Measurements from ENCODE around the gene TXNDC17. TPM values are rescaled to one million over a fixed set of nuclear protein-coding genes. Genes with fewer than 3 reads are reported as not detected.

Gene TXNDC17
- total and polyA plus RNA-seq, 2 of the 13 experiments (the other 11 are each of a cell fraction or from before 2014, with no cell fraction given), result 188 to 266 TPM

DNA sequence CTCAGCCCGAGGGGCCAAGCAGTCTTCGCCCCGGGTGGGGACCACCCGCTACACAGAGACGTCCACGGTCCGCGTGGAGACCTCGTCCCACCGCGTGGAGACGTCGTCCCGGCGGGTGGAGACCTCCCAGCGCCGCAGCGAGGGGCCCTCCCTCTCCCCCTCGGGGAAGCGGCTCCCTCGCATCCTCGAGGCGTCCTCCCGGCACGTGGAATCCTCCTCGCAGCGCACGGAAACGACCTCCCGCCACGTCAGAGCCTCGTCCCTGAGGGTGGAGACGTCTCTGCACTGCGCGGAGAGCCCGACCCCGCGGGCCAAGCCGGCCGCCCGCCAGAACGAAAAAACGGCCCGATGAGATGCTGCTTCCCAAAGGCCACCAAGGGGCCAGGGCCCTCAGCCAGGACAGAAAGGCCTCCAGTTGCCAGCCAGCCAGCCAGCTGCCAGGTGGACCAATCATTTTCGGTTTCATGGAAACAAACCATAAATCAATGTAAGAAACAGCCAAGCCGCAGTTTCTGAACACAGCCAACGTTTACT, 11.1 kb downstream of the TXNDC17 start (continued):
- TF ChIP-seq, protein P1, sequence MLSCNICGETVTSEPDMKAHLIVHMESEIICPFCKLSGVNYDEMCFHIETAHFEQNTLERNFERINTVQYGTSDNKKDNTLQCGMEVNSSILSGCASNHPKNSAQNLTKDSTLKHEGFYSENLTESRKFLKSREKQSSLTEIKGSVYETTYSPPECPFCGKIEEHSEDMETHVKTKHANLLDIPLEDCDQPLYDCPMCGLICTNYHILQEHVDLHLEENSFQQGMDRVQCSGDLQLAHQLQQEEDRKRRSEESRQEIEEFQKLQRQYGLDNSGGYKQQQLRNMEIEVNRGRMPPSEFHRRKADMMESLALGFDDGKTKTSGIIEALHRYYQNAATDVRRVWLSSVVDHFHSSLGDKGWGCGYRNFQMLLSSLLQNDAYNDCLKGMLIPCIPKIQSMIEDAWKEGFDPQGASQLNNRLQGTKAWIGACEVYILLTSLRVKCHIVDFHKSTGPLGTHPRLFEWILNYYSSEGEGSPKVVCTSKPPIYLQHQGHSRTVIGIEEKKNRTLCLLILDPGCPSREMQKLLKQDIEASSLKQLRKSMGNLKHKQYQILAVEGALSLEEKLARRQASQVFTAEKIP (CRISPR knock-in tag; IDR thresholded peaks at IDR 0.05; ENCODE audit: borderline replicate concordance), result no peak
- peak; percentile 86; the same call in 1 of the 2 replicates for TF ChIP-seq ZNF567 (CRISPR knock-in tag; IDR thresholded peaks at IDR 0.05; ENCODE audit: borderline replicate concordance)
- peak; percentile 27; the same call in 1 of the 2 replicates for TF ChIP-seq CCDC6 (CRISPR knock-in tag; IDR thresholded peaks at IDR 0.05)
- TF ChIP-seq ZNF441 (CRISPR knock-in tag; IDR thresholded peaks at IDR 0.05; ENCODE audit: borderline replicate concordance), result peak; percentile 78; the same call in 1 of the 2 replicates
- TF ChIP-seq, protein P2, sequence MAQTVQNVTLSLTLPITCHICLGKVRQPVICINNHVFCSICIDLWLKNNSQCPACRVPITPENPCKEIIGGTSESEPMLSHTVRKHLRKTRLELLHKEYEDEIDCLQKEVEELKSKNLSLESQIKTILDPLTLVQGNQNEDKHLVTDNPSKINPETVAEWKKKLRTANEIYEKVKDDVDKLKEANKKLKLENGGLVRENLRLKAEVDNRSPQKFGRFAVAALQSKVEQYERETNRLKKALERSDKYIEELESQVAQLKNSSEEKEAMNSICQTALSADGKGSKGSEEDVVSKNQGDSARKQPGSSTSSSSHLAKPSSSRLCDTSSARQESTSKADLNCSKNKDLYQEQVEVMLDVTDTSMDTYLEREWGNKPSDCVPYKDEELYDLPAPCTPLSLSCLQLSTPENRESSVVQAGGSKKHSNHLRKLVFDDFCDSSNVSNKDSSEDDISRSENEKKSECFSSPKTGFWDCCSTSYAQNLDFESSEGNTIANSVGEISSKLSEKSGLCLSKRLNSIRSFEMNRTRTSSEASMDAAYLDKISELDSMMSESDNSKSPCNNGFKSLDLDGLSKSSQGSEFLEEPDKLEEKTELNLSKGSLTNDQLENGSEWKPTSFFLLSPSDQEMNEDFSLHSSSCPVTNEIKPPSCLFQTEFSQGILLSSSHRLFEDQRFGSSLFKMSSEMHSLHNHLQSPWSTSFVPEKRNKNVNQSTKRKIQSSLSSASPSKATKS (CRISPR knock-in tag; IDR thresholded peaks at IDR 0.05), result peak; percentile 98
- TF ChIP-seq, protein P3, sequence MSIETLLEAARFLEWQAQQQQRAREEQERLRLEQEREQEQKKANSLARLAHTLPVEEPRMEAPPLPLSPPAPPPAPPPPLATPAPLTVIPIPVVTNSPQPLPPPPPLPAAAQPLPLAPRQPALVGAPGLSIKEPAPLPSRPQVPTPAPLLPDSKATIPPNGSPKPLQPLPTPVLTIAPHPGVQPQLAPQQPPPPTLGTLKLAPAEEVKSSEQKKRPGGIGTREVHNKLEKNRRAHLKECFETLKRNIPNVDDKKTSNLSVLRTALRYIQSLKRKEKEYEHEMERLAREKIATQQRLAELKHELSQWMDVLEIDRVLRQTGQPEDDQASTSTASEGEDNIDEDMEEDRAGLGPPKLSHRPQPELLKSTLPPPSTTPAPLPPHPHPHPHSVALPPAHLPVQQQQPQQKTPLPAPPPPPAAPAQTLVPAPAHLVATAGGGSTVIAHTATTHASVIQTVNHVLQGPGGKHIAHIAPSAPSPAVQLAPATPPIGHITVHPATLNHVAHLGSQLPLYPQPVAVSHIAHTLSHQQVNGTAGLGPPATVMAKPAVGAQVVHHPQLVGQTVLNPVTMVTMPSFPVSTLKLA (IDR thresholded peaks at IDR 0.05), result no peak
- TF ChIP-seq ZNF329 (CRISPR knock-in tag; IDR thresholded peaks at IDR 0.05; ENCODE audit: low read depth), result 0 out of 2 replicates have a peak, but pooled peaks have one; percentile 48
- no peak for TF ChIP-seq HNRNPUL1 (IDR thresholded peaks at IDR 0.05; ENCODE audit: low read depth, low read length)
- TF ChIP-seq, protein P4, sequence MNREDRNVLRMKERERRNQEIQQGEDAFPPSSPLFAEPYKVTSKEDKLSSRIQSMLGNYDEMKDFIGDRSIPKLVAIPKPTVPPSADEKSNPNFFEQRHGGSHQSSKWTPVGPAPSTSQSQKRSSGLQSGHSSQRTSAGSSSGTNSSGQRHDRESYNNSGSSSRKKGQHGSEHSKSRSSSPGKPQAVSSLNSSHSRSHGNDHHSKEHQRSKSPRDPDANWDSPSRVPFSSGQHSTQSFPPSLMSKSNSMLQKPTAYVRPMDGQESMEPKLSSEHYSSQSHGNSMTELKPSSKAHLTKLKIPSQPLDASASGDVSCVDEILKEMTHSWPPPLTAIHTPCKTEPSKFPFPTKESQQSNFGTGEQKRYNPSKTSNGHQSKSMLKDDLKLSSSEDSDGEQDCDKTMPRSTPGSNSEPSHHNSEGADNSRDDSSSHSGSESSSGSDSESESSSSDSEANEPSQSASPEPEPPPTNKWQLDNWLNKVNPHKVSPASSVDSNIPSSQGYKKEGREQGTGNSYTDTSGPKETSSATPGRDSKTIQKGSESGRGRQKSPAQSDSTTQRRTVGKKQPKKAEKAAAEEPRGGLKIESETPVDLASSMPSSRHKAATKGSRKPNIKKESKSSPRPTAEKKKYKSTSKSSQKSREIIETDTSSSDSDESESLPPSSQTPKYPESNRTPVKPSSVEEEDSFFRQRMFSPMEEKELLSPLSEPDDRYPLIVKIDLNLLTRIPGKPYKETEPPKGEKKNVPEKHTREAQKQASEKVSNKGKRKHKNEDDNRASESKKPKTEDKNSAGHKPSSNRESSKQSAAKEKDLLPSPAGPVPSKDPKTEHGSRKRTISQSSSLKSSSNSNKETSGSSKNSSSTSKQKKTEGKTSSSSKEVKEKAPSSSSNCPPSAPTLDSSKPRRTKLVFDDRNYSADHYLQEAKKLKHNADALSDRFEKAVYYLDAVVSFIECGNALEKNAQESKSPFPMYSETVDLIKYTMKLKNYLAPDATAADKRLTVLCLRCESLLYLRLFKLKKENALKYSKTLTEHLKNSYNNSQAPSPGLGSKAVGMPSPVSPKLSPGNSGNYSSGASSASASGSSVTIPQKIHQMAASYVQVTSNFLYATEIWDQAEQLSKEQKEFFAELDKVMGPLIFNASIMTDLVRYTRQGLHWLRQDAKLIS (CRISPR knock-in tag; IDR thresholded peaks at IDR 0.05), result 0 out of 2 replicates have a peak, but pooled peaks have one; percentile 71
- TF ChIP-seq, protein P5, sequence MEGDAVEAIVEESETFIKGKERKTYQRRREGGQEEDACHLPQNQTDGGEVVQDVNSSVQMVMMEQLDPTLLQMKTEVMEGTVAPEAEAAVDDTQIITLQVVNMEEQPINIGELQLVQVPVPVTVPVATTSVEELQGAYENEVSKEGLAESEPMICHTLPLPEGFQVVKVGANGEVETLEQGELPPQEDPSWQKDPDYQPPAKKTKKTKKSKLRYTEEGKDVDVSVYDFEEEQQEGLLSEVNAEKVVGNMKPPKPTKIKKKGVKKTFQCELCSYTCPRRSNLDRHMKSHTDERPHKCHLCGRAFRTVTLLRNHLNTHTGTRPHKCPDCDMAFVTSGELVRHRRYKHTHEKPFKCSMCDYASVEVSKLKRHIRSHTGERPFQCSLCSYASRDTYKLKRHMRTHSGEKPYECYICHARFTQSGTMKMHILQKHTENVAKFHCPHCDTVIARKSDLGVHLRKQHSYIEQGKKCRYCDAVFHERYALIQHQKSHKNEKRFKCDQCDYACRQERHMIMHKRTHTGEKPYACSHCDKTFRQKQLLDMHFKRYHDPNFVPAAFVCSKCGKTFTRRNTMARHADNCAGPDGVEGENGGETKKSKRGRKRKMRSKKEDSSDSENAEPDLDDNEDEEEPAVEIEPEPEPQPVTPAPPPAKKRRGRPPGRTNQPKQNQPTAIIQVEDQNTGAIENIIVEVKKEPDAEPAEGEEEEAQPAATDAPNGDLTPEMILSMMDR (CRISPR knock-in tag; IDR thresholded peaks at IDR 0.05), result no peak
- no peak for TF ChIP-seq RFX1 (IDR thresholded peaks at IDR 0.05)
- peak; percentile 98 for TF ChIP-seq SRY (CRISPR knock-in tag; IDR thresholded peaks at IDR 0.05)
- TF ChIP-seq ETV5 (CRISPR knock-in tag; IDR thresholded peaks at IDR 0.05; ENCODE audit: borderline replicate concordance), result no peak
- peak; percentile 75; the same call in 1 of the 2 replicates for TF ChIP-seq GABPB1 (CRISPR knock-in tag; IDR thresholded peaks at IDR 0.05)
- TF ChIP-seq HOXA7 (CRISPR knock-in tag; IDR thresholded peaks at IDR 0.05), result peak; percentile 94; the same call in 1 of the 2 replicates
- peak; percentile 65 for TF ChIP-seq KMT2B (CRISPR knock-in tag; IDR thresholded peaks at IDR 0.05)
- TF ChIP-seq ZSCAN25 (CRISPR knock-in tag; IDR thresholded peaks at IDR 0.05), result no peak
- peak; percentile 97; the same call in 1 of the 2 replicates for TF ChIP-seq GLI4 (CRISPR knock-in tag; IDR thresholded peaks at IDR 0.05; ENCODE audit: borderline replicate concordance)
- no peak for TF ChIP-seq ZNF326 (CRISPR knock-in tag; IDR thresholded peaks at IDR 0.05; ENCODE audit: borderline replicate concordance)

Data from HepG2 (cell line).